ENCODE data around the gene SDK1. TPM values are rescaled to one million over a fixed set of nuclear protein-coding genes. Genes with fewer than 3 reads are reported as not detected.

SDK1 gene
- total and polyA plus RNA-seq, 10 of the 15 experiments (the other 5 are each of a cell fraction or from before 2014, with no cell fraction given), result 0.14 to 0.33 TPM; not detected in 8

DNA sequence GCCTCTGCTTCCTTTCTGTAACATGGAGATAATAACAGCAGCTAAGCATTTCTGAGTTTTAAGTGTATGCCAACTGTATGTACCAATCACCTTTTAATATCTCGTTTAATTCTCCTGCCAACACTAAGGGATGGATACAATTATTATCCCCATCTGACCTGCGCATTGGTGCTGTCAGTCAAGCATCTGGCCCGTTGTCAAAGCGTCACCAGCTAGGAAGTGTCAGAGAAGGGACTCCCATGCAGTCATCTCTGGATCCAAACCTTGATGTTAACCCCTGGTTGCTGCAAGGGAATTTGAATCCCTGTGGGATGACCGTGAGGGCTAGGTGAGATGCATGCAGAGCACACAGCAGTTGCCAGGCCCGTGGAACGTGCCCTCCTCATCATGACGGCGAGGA is 506.8 kb downstream of the SDK1 start:
- DNase-seq (ENCODE audit: low read depth, low spot score), result no peak
- POLR2A ChIA-PET, result no interaction called here
- intact Hi-C loops (cut with micrococcal nuclease; ENCODE audit: unreplicated experiment) (no loop called here), in situ Hi-C loops (cut with MboI) (no loop called here)
- no peaks in the 10 kb centered on the region for H3K36me3 ChIP-seq (ENCODE audit: control insufficient read depth in 2 of 2, insufficient read depth in 2 of 2, low read length in 1 of 2)
- RAD21 ChIA-PET (ENCODE audit: unreplicated experiment), result no interaction called here
- H3K4me1 ChIP-seq (ENCODE audit: control insufficient read depth, insufficient read depth, low read length), result no peaks in the 10 kb centered on the region
- H3K27me3 ChIP-seq (replicated peaks in 1 of 2; ENCODE audit: control insufficient read depth in 2 of 2, insufficient read depth in 2 of 2, low read length in 1 of 2), result no peaks in the 10 kb centered on the region
- H3K79me2 ChIP-seq (ENCODE audit: control insufficient read depth, insufficient read depth, low read length), result no peaks in the 10 kb centered on the region
- 29% methylated on average over 9 of the region's 9 CpGs for WGBS (ENCODE audit: insufficient coverage, insufficient replicate concordance, low lambda C conversion rate, missing lambda C conversion rate)
- no peak for ATAC-seq
- FAIRE-seq, result no peak
- no peak overlapping the region for H2AFZ ChIP-seq (ENCODE audit: control insufficient read depth, low read depth, low read length)
- no peak overlapping the region for H3K4me3 ChIP-seq
- BruUV-seq (replicated peaks), result no TSS peak
- H3K4me2 ChIP-seq (ENCODE audit: control insufficient read depth, insufficient read depth), result no peak overlapping the region
- no peaks in the 10 kb centered on the region for H4K20me1 ChIP-seq (ENCODE audit: control insufficient read depth, insufficient read depth)
- H3K27ac ChIP-seq (ENCODE audit: control insufficient read depth, insufficient read depth), result no peak overlapping the region
- SMC1A ChIA-PET (ENCODE audit: uncharacterized antibody, unreplicated experiment), result no interaction called here
- H3K9me3 ChIP-seq (replicated peaks; ENCODE audit: control insufficient read depth, insufficient read depth, low read length), result no peaks in the 10 kb centered on the region; the same call in 2 of the 3 replicates
- CTCF ChIA-PET, result no interaction called here
- H3K9ac ChIP-seq (ENCODE audit: control insufficient read depth, insufficient read depth, low read length), result no peak overlapping the region
- TF ChIP-seq, protein P1, sequence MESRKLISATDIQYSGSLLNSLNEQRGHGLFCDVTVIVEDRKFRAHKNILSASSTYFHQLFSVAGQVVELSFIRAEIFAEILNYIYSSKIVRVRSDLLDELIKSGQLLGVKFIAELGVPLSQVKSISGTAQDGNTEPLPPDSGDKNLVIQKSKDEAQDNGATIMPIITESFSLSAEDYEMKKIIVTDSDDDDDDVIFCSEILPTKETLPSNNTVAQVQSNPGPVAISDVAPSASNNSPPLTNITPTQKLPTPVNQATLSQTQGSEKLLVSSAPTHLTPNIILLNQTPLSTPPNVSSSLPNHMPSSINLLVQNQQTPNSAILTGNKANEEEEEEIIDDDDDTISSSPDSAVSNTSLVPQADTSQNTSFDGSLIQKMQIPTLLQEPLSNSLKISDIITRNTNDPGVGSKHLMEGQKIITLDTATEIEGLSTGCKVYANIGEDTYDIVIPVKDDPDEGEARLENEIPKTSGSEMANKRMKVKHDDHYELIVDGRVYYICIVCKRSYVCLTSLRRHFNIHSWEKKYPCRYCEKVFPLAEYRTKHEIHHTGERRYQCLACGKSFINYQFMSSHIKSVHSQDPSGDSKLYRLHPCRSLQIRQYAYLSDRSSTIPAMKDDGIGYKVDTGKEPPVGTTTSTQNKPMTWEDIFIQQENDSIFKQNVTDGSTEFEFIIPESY (IDR thresholded peaks at IDR 0.05), result no peak
- no peak for TF ChIP-seq BACH1 (IDR thresholded peaks at IDR 0.05; ENCODE audit: borderline replicate concordance)
- TF ChIP-seq RBBP5 (conservative IDR thresholded peaks at IDR 0.05), result no peak
- TF ChIP-seq ZZZ3 (IDR thresholded peaks at IDR 0.05; ENCODE audit: control insufficient read depth, insufficient read length, low read depth), result no peak
- TF ChIP-seq, protein P2, sequence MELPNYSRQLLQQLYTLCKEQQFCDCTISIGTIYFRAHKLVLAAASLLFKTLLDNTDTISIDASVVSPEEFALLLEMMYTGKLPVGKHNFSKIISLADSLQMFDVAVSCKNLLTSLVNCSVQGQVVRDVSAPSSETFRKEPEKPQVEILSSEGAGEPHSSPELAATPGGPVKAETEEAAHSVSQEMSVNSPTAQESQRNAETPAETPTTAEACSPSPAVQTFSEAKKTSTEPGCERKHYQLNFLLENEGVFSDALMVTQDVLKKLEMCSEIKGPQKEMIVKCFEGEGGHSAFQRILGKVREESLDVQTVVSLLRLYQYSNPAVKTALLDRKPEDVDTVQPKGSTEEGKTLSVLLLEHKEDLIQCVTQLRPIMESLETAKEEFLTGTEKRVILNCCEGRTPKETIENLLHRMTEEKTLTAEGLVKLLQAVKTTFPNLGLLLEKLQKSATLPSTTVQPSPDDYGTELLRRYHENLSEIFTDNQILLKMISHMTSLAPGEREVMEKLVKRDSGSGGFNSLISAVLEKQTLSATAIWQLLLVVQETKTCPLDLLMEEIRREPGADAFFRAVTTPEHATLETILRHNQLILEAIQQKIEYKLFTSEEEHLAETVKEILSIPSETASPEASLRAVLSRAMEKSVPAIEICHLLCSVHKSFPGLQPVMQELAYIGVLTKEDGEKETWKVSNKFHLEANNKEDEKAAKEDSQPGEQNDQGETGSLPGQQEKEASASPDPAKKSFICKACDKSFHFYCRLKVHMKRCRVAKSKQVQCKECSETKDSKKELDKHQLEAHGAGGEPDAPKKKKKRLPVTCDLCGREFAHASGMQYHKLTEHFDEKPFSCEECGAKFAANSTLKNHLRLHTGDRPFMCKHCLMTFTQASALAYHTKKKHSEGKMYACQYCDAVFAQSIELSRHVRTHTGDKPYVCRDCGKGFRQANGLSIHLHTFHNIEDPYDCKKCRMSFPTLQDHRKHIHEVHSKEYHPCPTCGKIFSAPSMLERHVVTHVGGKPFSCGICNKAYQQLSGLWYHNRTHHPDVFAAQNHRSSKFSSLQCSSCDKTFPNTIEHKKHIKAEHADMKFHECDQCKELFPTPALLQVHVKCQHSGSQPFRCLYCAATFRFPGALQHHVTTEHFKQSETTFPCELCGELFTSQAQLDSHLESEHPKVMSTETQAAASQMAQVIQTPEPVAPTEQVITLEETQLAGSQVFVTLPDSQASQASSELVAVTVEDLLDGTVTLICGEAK (IDR thresholded peaks at IDR 0.05; ENCODE audit: borderline replicate concordance), result no peak
- TF ChIP-seq, protein P3, sequence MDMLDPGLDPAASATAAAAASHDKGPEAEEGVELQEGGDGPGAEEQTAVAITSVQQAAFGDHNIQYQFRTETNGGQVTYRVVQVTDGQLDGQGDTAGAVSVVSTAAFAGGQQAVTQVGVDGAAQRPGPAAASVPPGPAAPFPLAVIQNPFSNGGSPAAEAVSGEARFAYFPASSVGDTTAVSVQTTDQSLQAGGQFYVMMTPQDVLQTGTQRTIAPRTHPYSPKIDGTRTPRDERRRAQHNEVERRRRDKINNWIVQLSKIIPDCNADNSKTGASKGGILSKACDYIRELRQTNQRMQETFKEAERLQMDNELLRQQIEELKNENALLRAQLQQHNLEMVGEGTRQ (IDR thresholded peaks at IDR 0.05; ENCODE audit: borderline replicate concordance, low read depth, low read length), result no peak
- no peak for TF ChIP-seq POU2F2 (IDR thresholded peaks at IDR 0.05; ENCODE audit: borderline replicate concordance, low read depth, low read length)
- TF ChIP-seq NR2C1 (IDR thresholded peaks at IDR 0.05), result no peak
- TF ChIP-seq SUPT20H (IDR thresholded peaks at IDR 0.05; ENCODE audit: borderline replicate concordance, control insufficient read depth, low read depth, low read length), result no peak
- TF ChIP-seq ZNF207 (IDR thresholded peaks at IDR 0.05; ENCODE audit: borderline replicate concordance), result no peak
- TF ChIP-seq, protein P4, sequence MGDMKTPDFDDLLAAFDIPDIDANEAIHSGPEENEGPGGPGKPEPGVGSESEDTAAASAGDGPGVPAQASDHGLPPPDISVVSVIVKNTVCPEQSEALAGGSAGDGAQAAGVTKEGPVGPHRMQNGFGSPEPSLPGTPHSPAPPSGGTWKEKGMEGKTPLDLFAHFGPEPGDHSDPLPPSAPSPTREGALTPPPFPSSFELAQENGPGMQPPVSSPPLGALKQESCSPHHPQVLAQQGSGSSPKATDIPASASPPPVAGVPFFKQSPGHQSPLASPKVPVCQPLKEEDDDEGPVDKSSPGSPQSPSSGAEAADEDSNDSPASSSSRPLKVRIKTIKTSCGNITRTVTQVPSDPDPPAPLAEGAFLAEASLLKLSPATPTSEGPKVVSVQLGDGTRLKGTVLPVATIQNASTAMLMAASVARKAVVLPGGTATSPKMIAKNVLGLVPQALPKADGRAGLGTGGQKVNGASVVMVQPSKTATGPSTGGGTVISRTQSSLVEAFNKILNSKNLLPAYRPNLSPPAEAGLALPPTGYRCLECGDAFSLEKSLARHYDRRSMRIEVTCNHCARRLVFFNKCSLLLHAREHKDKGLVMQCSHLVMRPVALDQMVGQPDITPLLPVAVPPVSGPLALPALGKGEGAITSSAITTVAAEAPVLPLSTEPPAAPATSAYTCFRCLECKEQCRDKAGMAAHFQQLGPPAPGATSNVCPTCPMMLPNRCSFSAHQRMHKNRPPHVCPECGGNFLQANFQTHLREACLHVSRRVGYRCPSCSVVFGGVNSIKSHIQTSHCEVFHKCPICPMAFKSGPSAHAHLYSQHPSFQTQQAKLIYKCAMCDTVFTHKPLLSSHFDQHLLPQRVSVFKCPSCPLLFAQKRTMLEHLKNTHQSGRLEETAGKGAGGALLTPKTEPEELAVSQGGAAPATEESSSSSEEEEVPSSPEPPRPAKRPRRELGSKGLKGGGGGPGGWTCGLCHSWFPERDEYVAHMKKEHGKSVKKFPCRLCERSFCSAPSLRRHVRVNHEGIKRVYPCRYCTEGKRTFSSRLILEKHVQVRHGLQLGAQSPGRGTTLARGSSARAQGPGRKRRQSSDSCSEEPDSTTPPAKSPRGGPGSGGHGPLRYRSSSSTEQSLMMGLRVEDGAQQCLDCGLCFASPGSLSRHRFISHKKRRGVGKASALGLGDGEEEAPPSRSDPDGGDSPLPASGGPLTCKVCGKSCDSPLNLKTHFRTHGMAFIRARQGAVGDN (IDR thresholded peaks at IDR 0.05), result no peak
- TF ChIP-seq SIN3A (IDR thresholded peaks at IDR 0.05; ENCODE audit: low read depth, low read length), result no peak
- no peak for TF ChIP-seq LARP7 (IDR thresholded peaks at IDR 0.05)

Data from GM12878 (cell line).